A172 (cell line): ENCODE measurements around the gene LAP3. TPM values are rescaled to one million over a fixed set of nuclear protein-coding genes. Genes with fewer than 3 reads are reported as not detected.
A peak's percentile ranks its signal among the peaks of the same experiment; 100 is the strongest.
"Not testable (repeated sequence)": the region's sequence is repeated elsewhere in the genome, so short reads cannot be mapped to it uniquely, and the experiment has no call there.

Experiments used
- DNase-seq: peaks from one replicate; pipeline ENCODE4 v3.0.0-alpha.2; 2015; ENCODE audit warnings: low spot score
- total RNA-seq: library from RNA; depleted of rRNA; stranded (reverse); fragments of >200 nt; shearing (Covaris generic); gene quantifications from 2 replicates; pipeline ENCODE4 v1.2.3, GENCODE V29; 2014; rRNA removed

Gene LAP3
- total RNA-seq = 62.6 and 75.3 TPM in 2 replicates

GRCh38 chr4:17576932-17577664, at the start of gene LAP3:
Gene LAP3, plus strand, starts transcription at chr4:17577198. Its CDS starts 268 bp downstream, at chr4:17577466.
- DNase-seq = peak; percentile 81

GRCh38 chr4:17528551-17529165, 48.3 kb upstream of the LAP3 start:
- DNase-seq = no peak

DNA sequence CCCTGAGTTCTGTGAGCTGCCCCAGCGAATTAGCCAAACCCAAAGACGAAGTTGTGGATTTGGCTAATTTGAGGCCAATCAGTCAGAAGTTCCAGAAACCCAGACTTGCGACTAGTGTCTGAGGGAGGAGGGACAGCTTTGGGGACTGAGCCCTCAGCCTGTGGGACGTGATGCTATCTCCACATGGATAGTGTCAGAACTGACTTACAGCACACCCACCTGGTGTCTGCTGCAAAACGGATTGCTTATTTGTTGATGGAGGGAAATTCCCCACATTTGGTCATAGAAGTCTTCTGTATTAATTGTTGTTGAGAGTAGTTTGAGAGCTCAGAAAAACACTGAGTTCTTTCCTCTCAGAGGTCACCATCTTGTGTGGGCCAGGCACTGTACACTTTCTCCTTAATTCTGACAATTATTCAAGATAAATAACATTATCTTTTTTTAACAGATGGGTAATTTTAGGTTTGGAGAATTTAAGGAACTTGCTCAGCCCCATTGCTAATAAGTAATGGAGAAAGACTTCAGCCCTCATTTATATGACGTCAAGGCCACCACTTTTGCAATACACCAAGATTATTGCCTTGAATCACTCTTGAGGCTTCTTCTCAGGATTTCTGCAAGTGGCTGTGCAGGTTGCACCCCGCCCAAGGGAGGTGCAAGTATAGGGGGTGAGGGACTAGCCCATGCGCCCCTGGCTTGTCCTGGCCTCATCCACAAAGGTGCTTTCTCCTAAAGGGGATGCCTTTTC, 45.3 kb upstream of the LAP3 start:
- DNase-seq = no peak

- DNase-seq = no peak
Measured at GRCh38 chr4:17534705-17535104, 42.3 kb upstream of the LAP3 start.

- DNase-seq = no peak
Measured at GRCh38 chr4:17535242-17535641, 41.8 kb upstream of the LAP3 start.

DNA sequence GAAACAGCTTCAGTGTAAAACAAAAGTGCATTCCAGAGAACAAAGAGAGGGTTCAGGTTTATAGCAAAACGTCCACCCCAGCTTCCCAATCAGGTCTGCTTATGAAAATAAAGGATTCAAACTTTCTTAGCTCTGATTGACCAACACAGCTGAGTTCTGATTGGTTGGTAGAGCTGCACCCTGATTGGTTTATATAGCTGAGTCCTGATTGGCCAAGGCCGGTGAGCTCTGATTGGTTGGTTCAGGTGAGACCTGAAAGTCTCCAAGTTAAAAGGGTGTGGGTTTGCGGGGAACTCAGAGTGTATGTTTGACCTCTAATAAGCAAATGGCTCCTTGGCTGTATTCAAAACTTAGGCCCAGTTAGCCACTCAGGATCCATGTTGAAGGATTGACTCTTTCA, 41.1 kb upstream of the LAP3 start:
- peak; percentile 11 for DNase-seq

GRCh38 chr4:17537060-17537459, 39.9 kb upstream of the LAP3 start:
- DNase-seq = not testable (repeated sequence)

DNA sequence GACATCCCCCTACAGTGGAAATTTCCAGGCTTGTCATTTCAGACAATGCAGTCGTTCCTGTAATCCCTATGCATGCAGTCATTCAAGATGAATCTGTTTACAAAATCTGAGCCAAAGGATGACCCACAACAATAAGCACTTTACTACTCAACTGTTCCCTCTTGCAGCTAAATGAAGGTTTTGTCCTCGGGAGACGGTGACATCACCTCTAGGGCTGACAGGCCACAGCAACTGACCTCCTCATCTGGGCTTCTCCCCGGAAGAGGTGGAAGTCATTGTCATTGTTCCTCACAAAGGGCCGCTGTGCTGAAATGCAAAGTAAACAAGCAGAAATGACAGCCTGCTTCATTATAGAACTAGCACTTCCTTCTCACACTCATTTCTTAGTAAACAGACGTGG, 32.8 kb upstream of the LAP3 start:
- peak; percentile 10 for DNase-seq

- DNase-seq = no peak
Measured at GRCh38 chr4:17544831-17545234, 32.2 kb upstream of the LAP3 start.

- DNase-seq = no peak
Measured at GRCh38 chr4:17545374-17546140, 31.4 kb upstream of the LAP3 start.

GRCh38 chr4:17546222-17546621, 30.8 kb upstream of the LAP3 start:
- no peak for DNase-seq

DNA sequence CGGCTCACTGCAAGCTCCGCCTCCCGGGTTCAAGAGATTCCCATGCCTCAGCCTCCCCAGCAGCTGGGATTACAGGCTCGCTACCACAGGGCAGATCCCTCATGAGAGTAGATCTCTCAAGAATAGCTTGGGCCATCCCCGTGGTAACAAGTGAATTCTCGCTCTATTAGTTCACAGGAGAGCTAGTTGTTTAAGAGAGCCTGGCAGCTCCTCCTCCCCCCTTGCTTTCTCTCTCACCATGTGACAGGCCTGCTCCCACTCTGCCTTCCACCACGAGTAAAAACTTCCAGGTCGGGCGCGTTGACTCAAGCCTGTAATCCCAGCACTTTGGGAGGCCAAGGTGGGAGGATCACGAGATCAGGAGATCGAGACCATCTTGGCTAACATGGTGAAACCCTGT, 30.3 kb upstream of the LAP3 start:
- no peak for DNase-seq

DNA sequence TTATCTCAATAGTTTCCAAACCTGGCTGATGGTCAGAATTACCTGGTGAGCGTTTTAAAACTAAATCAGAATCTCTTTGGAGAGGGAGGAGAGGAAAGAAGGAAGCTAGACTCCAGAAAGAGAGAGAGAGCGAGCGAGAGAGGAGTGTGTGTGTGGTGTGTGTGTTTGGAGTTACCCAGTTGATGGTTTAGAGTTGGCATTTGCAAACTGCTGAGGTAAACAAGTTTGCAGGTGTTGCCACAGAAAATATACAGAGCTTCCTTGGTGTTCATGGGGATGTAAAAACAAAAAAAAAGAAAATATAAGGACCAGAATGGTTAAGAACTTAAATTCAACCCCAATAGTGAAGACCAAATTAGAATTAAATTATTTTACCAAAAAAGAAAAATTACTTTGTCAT, 26.4 kb upstream of the LAP3 start:
- DNase-seq = no peak

DNA sequence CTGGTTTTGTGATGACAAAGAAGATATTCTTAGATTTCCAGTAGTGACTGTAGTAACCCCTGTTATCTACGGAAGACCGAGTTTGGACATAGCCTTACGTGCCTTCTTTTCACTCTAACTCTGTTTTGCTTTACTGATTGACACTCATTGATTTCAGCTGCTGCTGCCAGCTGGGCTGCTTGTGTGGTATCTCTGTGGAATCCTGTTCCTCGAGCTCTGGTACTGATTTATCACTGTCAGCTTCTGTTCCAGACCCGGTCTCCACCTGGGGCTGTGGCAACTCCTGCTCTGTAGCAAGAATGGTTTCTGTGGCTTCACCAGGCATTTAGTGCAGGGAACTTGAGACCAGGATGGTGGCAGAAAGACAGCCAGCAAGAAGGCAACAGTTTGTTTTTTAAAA, 24.6 kb upstream of the LAP3 start:
- DNase-seq = no peak

DNA sequence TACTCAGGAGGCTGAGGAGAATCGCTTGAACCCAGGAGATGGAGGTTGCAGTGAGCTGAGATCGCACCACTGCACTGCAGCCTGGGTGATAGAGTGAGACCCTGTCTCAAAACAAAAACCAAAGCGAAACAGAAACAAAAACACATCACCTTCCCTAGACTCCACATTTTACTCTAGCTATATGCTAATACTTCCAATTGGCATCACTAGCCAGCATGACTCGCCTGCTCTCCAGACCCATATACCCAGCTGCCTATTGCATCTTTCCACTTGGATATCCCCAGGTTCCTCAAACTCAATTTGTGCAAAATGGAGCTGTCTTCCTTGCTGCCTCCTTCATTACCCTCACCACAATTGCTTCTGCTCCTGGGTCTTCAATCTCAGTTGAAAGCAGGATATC, 22.4 kb upstream of the LAP3 start:
- DNase-seq = no peak

DNA sequence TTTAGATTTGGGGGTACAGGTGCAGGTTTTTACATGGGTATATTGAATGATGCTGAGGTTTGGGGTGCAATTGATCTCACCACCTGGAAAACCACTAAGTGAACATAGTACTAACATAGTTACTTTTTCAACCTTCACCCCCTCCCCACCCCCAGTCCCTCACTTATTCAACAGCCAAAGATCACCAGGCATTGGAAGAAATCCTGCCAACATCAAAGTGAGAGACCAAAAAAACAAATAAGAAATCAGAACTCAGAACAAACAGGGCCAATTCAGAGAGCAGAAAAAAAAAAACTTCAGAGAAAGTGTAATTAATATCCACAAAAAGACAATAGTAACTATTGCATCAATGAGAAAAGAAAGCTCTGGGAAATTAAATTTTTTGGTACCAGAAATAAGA, 20.5 kb upstream of the LAP3 start:
- DNase-seq = no peak

- no peak for DNase-seq
Measured at GRCh38 chr4:17557880-17558279, 19.1 kb upstream of the LAP3 start.

- DNase-seq = no peak
Measured at GRCh38 chr4:17558941-17559708, 17.9 kb upstream of the LAP3 start.

- no peak for DNase-seq
Measured at GRCh38 chr4:17559709-17560048, 17.3 kb upstream of the LAP3 start.

- no peak for DNase-seq
Measured at GRCh38 chr4:17560065-17560673, 16.8 kb upstream of the LAP3 start.
